Measurements from ENCODE around the gene BCR. TPM values are rescaled to one million over a fixed set of nuclear protein-coding genes. Genes with fewer than 3 reads are reported as not detected.

BCR gene
- total RNA-seq, 1 experiment from 2014 or later: 40.5 TPM

DNA sequence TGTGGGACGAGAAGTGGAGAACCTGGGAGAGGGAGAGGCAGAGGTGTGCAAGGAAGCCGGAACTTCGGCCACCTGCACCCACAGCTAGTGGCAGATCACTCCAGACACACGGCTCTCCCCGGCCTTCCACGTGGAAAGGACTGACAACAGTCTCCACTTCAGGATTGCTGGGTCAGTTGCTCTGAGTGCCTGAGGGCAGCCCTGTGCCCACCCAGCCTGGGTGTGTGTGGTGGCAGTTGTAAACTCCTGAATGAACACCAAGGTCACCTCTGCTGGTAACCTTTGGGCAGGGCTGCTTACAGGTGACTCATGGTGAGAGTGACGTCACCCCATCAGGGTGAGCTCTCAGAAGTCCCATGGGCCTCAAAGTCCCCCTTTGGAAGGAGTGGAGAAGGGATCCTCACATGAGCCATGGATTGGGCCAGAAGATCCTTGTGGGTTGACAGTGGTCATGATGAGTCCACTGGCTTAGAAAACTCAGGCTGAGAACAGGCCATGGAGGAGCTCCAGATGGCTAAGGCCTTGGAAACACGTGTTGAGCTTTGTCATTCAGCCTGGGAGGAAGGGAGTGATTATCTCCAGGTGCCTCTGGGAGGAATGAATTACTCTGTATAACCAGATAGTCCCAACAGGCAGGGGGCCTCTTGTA lies 71.3 kb downstream of the BCR start:
- H3K79me2 ChIP-seq (ENCODE audit: low read length): peaks cover 34% of the 10 kb centered on the region
- no peak overlapping the region for H3K9ac ChIP-seq (ENCODE audit: low read length)
- no peak overlapping the region for H3K4me2 ChIP-seq (ENCODE audit: low read depth, low read length, poor library complexity, severe bottlenecking)
- H3K9me2 ChIP-seq (replicated peaks; ENCODE audit: insufficient read depth, low read length): no peaks in the 10 kb centered on the region
- peak overlapping the region; percentile 90 for H3K27ac ChIP-seq (ENCODE audit: low read length)
- no peaks in the 10 kb centered on the region for H3K36me3 ChIP-seq (ENCODE audit: insufficient read depth, low read length)
- H4K20me1 ChIP-seq (ENCODE audit: insufficient read depth, low read depth, low read length): no peaks in the 10 kb centered on the region
- no peaks in the 10 kb centered on the region for H3K27me3 ChIP-seq (ENCODE audit: low read length)
- no peaks in the 10 kb centered on the region for H3K9me3 ChIP-seq (ENCODE audit: low read length)
- DNase-seq: no peak
- H2AFZ ChIP-seq (ENCODE audit: low read length): no peak overlapping the region
- H3K4me1 ChIP-seq (ENCODE audit: low read length): peaks cover 90% of the 10 kb centered on the region
- no peak overlapping the region for H3K4me3 ChIP-seq (ENCODE audit: low read length)

DNA sequence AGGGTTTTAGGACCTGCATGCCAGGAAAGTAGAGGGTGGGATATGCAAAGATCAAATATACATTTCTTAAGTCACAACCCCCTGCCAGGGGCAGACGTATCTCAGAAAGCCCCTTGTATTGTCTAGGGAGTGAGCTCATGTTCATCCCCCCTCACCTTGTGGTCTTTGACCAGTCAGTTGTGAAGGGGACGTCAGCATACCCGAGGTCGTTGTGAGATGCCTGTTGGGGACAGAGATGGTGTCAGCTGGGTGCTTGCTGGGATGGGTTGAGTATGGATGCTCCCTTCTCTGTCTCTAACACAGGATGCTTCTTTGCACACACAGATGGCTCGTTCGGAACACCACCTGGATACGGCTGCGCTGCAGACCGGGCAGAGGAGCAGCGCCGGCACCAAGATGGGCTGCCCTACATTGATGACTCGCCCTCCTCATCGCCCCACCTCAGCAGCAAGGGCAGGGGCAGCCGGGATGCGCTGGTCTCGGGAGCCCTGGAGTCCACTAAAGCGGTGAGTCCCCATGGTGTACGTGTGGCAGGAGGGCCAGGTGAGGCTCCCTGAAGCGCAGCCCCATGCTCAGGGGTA lies 73.3 kb downstream of the BCR start:
- H3K4me2 ChIP-seq (ENCODE audit: low read depth, low read length, poor library complexity, severe bottlenecking): no peak overlapping the region
- H2AFZ ChIP-seq (ENCODE audit: low read length): no peak overlapping the region
- H3K9me3 ChIP-seq (ENCODE audit: low read length): no peaks in the 10 kb centered on the region
- no peaks in the 10 kb centered on the region for H4K20me1 ChIP-seq (ENCODE audit: insufficient read depth, low read depth, low read length)
- H3K27ac ChIP-seq (ENCODE audit: low read length): no peak overlapping the region
- H3K4me1 ChIP-seq (ENCODE audit: low read length): peaks cover 87% of the 10 kb centered on the region
- H3K9ac ChIP-seq (ENCODE audit: low read length): no peak overlapping the region
- peaks cover 27% of the 10 kb centered on the region for H3K79me2 ChIP-seq (ENCODE audit: low read length)
- H3K36me3 ChIP-seq (ENCODE audit: insufficient read depth, low read length): no peaks in the 10 kb centered on the region
- H3K4me3 ChIP-seq (ENCODE audit: low read length): no peak overlapping the region
- no peak for DNase-seq
- H3K9me2 ChIP-seq (replicated peaks; ENCODE audit: insufficient read depth, low read length): no peaks in the 10 kb centered on the region
- H3K27me3 ChIP-seq (ENCODE audit: low read length): no peaks in the 10 kb centered on the region

DNA sequence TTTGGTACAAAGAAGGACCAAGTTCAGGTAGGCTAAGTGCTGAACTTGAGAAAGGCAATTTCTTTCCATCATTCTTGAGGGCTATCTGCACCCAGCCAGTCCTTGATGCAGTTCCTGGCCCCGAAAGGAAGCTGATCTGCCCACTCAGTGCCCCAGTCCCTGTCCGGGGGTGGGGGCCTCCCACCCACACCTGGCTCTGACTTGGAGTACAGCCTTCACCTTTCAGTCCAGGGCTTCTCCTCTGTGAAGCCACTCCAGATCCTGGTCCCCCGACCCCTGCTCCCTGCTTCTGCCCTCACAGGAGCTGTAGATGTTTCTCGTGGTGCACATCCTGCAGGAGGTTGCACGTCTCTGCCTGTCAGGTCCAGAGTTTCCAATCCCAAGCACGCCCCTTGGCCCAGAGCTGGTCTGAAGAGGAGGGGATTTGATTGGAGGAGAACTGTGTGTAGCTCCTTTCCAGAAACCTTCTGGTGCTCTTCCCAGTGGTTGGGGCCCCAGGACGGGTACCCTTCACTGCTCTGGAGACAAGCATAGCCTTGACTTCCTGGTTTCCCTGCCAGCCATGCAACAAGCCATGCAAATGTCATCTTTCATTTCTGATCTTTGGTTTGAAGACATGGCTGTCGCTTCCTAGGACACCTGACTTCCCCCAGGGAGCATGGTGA lies 75.3 kb downstream of the BCR start:
- Histone ChIP-seq H3K9me3 (ENCODE audit: low read length) (no peaks in the 10 kb centered on the region), H3K9me2 (replicated peaks; ENCODE audit: insufficient read depth, low read length) (no peaks in the 10 kb centered on the region), H3K4me3 (ENCODE audit: low read length) (peak overlapping the region; percentile 22; the same call in 1 of the 2 replicates), H3K4me2 (ENCODE audit: low read depth, low read length, poor library complexity, severe bottlenecking) (peak overlapping the region; percentile 42), H3K79me2 (ENCODE audit: low read length) (peaks cover 15% of the 10 kb centered on the region), H3K36me3 (ENCODE audit: insufficient read depth, low read length) (no peaks in the 10 kb centered on the region), H3K27ac (ENCODE audit: low read length) (peak overlapping the region; percentile 68), H3K27me3 (ENCODE audit: low read length) (no peaks in the 10 kb centered on the region), H3K9ac (ENCODE audit: low read length) (peak overlapping the region; percentile 42), H4K20me1 (ENCODE audit: insufficient read depth, low read depth, low read length) (no peaks in the 10 kb centered on the region), H3K4me1 (ENCODE audit: low read length) (peaks cover 66% of the 10 kb centered on the region), H2AFZ (ENCODE audit: low read length) (no peak overlapping the region)
- peak; percentile 65 for DNase-seq

DNA sequence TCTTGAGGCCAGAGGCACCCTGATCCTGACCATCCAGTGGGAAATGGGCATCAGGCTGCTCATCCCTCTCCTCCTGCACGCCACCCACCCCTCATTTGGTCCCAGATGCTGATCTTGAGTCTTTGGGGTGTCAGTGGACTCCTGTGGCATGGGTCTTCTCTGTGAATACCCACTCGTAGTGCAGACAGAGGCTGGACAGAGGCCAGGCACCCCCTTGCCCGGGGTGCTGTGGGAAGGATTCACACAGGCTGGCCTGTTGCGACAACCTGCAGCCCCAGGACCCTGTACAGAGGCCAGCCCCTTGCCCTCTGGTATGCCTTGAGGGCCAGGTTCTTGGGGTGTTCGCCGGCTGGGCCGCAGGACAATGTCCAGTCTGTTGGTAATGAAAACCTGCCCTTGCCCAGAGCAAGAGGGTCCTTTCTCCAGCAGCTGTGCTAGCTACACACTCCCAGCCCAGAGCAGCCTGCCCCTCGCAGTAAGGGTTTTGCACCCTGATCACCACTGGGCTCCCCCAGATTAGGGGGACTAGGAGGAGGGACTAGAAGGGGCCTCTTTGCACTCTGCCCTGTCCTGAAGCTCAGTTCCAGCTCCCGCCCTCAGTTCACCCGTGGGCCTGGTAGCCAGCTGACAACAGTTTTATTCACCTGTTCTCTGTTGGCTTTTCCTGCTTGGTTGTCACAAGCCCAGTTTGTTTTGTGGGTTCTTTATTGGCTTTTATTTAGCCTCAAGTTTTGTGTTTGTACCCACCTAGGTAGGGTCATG lies 76.0 kb downstream of the BCR start:
- H3K9me2 ChIP-seq (replicated peaks; ENCODE audit: insufficient read depth, low read length): no peaks in the 10 kb centered on the region
- no peaks in the 10 kb centered on the region for H3K27me3 ChIP-seq (ENCODE audit: low read length)
- peak overlapping the region; percentile 68 for H3K27ac ChIP-seq (ENCODE audit: low read length)
- H2AFZ ChIP-seq (ENCODE audit: low read length): no peak overlapping the region
- peak overlapping the region; percentile 42; the same call in 1 of the 2 replicates for H3K9ac ChIP-seq (ENCODE audit: low read length)
- peak overlapping the region; percentile 42 for H3K4me2 ChIP-seq (ENCODE audit: low read depth, low read length, poor library complexity, severe bottlenecking)
- DNase-seq: no peak
- H3K9me3 ChIP-seq (ENCODE audit: low read length): no peaks in the 10 kb centered on the region
- H4K20me1 ChIP-seq (ENCODE audit: insufficient read depth, low read depth, low read length): no peaks in the 10 kb centered on the region
- no peaks in the 10 kb centered on the region for H3K36me3 ChIP-seq (ENCODE audit: insufficient read depth, low read length)
- H3K4me1 ChIP-seq (ENCODE audit: low read length): peaks cover 59% of the 10 kb centered on the region
- peaks cover 8% of the 10 kb centered on the region for H3K79me2 ChIP-seq (ENCODE audit: low read length)
- no peak overlapping the region for H3K4me3 ChIP-seq (ENCODE audit: low read length)

DNA sequence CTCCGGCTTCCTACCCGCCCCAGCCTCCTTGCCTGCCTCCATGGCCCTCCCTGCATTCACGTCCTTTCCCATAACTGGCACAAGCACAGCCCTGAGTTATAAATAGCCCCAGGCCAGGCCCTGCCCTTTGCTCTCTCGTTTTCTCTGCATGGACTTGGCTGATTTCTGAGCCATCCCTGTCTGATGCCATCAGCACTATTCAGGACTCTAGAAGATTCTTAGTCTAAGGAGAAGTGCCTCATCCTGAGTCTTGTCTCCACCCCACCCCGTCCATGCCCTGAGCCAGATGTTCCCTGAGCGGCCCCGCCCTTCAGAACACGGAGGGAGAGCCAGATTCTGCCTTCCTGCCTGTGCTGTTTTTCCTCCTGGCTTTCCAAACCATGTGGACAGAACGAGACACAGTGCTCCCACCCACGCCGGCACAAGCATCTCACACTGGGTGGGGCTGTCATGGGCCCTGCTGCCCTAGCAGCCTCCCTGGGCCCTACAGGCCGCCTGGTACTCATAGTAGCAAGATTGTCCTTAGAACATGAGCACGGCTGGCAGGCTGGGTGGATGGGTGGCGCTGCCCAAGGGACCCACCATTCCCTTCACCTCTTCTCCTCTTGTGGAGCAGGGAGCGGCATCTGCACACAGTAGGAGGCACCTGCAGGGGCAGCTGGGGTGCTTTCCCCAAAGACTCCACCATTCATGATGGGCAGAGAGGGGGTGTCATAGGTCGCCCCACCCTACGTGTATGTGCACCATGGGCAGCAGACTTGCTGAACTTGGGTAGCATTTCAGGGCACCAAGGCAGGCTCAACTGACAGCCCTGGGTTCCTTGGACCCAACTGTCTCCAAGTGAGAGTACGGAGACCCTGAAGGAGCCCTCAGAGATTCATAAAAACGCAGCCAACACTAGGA lies 76.9 kb downstream of the BCR start:
- Histone ChIP-seq H3K36me3 (ENCODE audit: insufficient read depth, low read length) (no peaks in the 10 kb centered on the region), H2AFZ (ENCODE audit: low read length) (no peak overlapping the region), H3K4me3 (ENCODE audit: low read length) (no peak overlapping the region), H3K9me3 (ENCODE audit: low read length) (no peaks in the 10 kb centered on the region), H3K79me2 (ENCODE audit: low read length) (peaks cover 5% of the 10 kb centered on the region; the same call in 1 of the 2 replicates), H3K9ac (ENCODE audit: low read length) (no peak overlapping the region), H3K4me2 (ENCODE audit: low read depth, low read length, poor library complexity, severe bottlenecking) (no peak overlapping the region), H3K27ac (ENCODE audit: low read length) (peak overlapping the region; percentile 68), H3K4me1 (ENCODE audit: low read length) (peaks cover 51% of the 10 kb centered on the region), H3K9me2 (replicated peaks; ENCODE audit: insufficient read depth, low read length) (no peaks in the 10 kb centered on the region), H3K27me3 (ENCODE audit: low read length) (no peaks in the 10 kb centered on the region), H4K20me1 (ENCODE audit: insufficient read depth, low read depth, low read length) (no peaks in the 10 kb centered on the region)
- no peak for DNase-seq

DNA sequence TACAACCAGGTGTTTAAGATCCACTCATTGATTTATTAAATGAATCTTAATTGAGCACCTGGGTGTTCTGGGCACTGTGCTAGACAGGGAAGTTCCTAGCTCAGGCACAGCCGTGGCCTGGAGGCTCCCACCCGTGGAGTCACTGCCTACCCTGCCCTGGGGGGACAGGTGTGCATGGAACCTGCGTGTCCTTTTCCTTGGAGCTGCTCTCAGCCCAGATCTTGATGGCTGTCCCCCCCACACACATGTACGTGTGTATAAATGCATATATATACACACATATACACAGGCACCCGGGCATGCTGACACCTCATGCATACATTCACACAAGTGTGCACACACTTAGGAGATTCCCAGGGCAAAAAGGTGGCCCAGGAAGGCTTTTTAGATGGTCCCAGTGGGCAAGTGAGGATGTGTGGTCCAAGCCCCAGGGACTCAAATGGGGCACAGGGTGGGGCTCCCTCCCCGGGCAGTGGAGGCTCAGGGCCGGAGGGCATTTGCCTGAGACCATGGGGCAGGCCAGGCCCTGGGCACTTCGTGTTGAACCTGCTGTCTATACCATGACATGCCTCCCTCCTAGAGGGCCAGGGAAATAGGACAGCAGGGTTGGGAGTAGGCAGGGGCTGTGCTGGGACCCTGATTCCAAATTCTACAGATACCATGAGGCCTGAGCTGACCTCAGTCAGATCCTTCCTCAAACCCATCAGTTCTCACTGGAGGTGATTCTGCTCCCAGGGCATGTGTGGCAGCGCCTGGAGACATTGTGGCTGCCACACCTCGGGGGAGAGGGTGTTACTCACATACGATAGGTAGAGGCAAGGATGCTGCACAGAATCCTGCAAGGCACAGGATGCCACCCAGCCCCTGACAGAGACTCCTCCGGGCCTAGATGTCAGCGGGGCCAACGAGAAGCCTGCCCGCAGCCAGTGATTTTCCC lies 77.8 kb downstream of the BCR start:
- H3K9me2 ChIP-seq (replicated peaks; ENCODE audit: insufficient read depth, low read length): no peaks in the 10 kb centered on the region
- no peak overlapping the region for H2AFZ ChIP-seq (ENCODE audit: low read length)
- H3K9me3 ChIP-seq (ENCODE audit: low read length): no peaks in the 10 kb centered on the region
- no peaks in the 10 kb centered on the region for H3K36me3 ChIP-seq (ENCODE audit: insufficient read depth, low read length)
- peak overlapping the region; percentile 16; the same call in 1 of the 2 replicates for H3K27ac ChIP-seq (ENCODE audit: low read length)
- peaks cover 5% of the 10 kb centered on the region; the same call in 1 of the 2 replicates for H3K79me2 ChIP-seq (ENCODE audit: low read length)
- no peak overlapping the region for H3K4me3 ChIP-seq (ENCODE audit: low read length)
- no peaks in the 10 kb centered on the region for H3K27me3 ChIP-seq (ENCODE audit: low read length)
- H4K20me1 ChIP-seq (ENCODE audit: insufficient read depth, low read depth, low read length): no peaks in the 10 kb centered on the region
- no peak overlapping the region for H3K9ac ChIP-seq (ENCODE audit: low read length)
- no peak for DNase-seq
- peaks cover 46% of the 10 kb centered on the region for H3K4me1 ChIP-seq (ENCODE audit: low read length)
- H3K4me2 ChIP-seq (ENCODE audit: low read depth, low read length, poor library complexity, severe bottlenecking): no peak overlapping the region

DNA sequence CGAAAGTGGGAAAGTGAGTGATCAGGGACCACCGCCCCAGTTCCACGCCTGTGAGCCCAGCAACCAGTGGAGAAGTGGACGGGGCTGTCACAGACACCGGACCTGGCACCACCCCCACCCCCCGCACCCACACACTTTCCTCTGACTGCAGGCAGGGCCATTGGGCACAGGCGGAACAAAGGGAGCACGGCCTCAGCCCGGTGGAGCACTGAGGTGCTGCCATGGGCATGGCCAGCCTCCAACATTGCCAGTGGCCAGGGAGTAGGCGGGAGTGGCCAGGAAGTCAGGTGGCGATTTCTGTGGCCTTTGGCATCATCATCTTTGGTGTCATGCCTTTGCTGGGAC lies 78.5 kb downstream of the BCR start:
- no peaks in the 10 kb centered on the region for H4K20me1 ChIP-seq (ENCODE audit: insufficient read depth, low read depth, low read length)
- H3K4me1 ChIP-seq (ENCODE audit: low read length): peaks cover 44% of the 10 kb centered on the region
- no peak for DNase-seq
- no peak overlapping the region for H3K4me2 ChIP-seq (ENCODE audit: low read depth, low read length, poor library complexity, severe bottlenecking)
- H3K4me3 ChIP-seq (ENCODE audit: low read length): no peak overlapping the region
- H3K27ac ChIP-seq (ENCODE audit: low read length): no peak overlapping the region
- peaks cover 5% of the 10 kb centered on the region; the same call in 1 of the 2 replicates for H3K79me2 ChIP-seq (ENCODE audit: low read length)
- H3K9ac ChIP-seq (ENCODE audit: low read length): no peak overlapping the region
- H3K9me3 ChIP-seq (ENCODE audit: low read length): no peaks in the 10 kb centered on the region
- no peaks in the 10 kb centered on the region for H3K36me3 ChIP-seq (ENCODE audit: insufficient read depth, low read length)
- H3K27me3 ChIP-seq (ENCODE audit: low read length): no peaks in the 10 kb centered on the region
- H3K9me2 ChIP-seq (replicated peaks; ENCODE audit: insufficient read depth, low read length): no peaks in the 10 kb centered on the region
- no peak overlapping the region for H2AFZ ChIP-seq (ENCODE audit: low read length)

Measured in Karpas-422 (cell line).